Stomach (tissue), 4 donors: ENCODE measurements around the gene ABRAXAS1.

Experiments used
- EP300 ChIP-seq: sonication (generic); formaldehyde crosslinking; IDR thresholded peaks from one replicate; pipeline ENCODE4 v1.6.1; 2017; ENCODE audit warnings: antibody characterized with exemption
- POLR2A ChIP-seq, 4 donors: fragments of 450-650 bp; IDR thresholded peaks; one replicate each; pipeline ENCODE4 v1.6.1; 2016; ENCODE audit warnings: antibody characterized with exemption in 4 of 4, control low read depth in 2 of 4, mild to moderate bottlenecking in 1 of 4, moderate library complexity in 1 of 4
- POLR2AphosphoS5 ChIP-seq, 3 donors: sonication (generic); formaldehyde crosslinking; IDR thresholded peaks; one replicate each; pipeline ENCODE4 v1.6.1; 2016; ENCODE audit warnings: antibody characterized with exemption in 3 of 3
- TF ChIP-seq, protein P1 (sequence below), 7 experiments: fragments of 450-650 bp in 4 of 7; fragments of 200-600 bp in 3 of 7; sonication (generic) in 3 of 7; IDR thresholded peaks; one replicate each; pipeline ENCODE4 v1.5.1; 2016 to 2019; ENCODE audit warnings: antibody characterized with exemption in 7 of 7, control low read depth in 2 of 7, mild to moderate bottlenecking in 1 of 7

DNA sequence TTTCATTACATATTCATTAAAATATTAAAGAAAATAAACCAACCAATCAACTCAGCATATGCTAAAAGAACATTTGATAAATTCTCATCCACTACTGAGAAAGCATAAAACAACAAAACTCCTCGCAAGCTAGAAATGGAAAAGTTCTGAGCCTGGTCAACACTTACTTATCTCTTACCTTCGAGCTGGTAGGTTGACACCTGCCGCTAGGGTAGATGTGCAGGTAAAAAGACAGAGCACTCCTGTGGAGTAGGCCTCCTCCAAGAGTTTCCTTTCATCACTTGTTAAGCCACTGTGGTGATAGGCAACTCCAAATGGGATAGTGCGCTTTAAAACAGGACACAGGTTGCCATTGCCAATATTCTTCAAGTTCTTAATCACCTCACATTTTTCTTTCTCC, 48.2 kb downstream of the ABRAXAS1 start:
- TF ChIP-seq, protein P1, sequence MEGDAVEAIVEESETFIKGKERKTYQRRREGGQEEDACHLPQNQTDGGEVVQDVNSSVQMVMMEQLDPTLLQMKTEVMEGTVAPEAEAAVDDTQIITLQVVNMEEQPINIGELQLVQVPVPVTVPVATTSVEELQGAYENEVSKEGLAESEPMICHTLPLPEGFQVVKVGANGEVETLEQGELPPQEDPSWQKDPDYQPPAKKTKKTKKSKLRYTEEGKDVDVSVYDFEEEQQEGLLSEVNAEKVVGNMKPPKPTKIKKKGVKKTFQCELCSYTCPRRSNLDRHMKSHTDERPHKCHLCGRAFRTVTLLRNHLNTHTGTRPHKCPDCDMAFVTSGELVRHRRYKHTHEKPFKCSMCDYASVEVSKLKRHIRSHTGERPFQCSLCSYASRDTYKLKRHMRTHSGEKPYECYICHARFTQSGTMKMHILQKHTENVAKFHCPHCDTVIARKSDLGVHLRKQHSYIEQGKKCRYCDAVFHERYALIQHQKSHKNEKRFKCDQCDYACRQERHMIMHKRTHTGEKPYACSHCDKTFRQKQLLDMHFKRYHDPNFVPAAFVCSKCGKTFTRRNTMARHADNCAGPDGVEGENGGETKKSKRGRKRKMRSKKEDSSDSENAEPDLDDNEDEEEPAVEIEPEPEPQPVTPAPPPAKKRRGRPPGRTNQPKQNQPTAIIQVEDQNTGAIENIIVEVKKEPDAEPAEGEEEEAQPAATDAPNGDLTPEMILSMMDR (IDR thresholded peaks at IDR 0.05), result no peak
- TF ChIP-seq POLR2A (IDR thresholded peaks at IDR 0.05) (no peak), POLR2AphosphoS5 (IDR thresholded peaks at IDR 0.05) (no peak), EP300 (no peak)
